ENCODE measurements around the gene NETO2. TPM values are rescaled to one million over a fixed set of nuclear protein-coding genes. Genes with fewer than 3 reads are reported as not detected.

NETO2 gene
- total and polyA plus RNA-seq, 4 donors: 0.20 to 1.6 (median 0.37) TPM

DNA sequence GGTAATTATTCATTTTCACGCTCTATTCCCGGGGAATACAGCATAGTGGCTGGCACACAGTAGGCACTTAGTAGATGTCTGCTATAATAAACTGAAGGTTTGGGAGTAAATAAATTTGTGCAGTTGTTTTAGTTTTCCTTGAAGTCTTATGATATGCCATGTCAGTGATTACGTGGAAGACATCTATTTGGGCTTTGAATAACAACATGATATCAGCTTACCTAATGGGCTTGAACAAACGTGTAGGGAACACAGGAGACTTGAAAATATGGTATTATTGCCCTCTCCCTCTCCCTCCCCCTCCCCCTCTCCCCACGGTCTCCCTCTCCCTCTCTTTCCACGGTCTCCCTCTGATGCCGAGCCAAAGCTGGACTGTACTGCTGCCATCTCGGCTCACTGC is 36.3 kb upstream of the NETO2 start (continued):
- TF ChIP-seq TAF1 (conservative IDR thresholded peaks at IDR 0.05): no peak
- no peak for TF ChIP-seq HNF4G (IDR thresholded peaks at IDR 0.05)
- TF ChIP-seq RXRA (IDR thresholded peaks at IDR 0.05): no peak
- TF ChIP-seq, protein P1, sequence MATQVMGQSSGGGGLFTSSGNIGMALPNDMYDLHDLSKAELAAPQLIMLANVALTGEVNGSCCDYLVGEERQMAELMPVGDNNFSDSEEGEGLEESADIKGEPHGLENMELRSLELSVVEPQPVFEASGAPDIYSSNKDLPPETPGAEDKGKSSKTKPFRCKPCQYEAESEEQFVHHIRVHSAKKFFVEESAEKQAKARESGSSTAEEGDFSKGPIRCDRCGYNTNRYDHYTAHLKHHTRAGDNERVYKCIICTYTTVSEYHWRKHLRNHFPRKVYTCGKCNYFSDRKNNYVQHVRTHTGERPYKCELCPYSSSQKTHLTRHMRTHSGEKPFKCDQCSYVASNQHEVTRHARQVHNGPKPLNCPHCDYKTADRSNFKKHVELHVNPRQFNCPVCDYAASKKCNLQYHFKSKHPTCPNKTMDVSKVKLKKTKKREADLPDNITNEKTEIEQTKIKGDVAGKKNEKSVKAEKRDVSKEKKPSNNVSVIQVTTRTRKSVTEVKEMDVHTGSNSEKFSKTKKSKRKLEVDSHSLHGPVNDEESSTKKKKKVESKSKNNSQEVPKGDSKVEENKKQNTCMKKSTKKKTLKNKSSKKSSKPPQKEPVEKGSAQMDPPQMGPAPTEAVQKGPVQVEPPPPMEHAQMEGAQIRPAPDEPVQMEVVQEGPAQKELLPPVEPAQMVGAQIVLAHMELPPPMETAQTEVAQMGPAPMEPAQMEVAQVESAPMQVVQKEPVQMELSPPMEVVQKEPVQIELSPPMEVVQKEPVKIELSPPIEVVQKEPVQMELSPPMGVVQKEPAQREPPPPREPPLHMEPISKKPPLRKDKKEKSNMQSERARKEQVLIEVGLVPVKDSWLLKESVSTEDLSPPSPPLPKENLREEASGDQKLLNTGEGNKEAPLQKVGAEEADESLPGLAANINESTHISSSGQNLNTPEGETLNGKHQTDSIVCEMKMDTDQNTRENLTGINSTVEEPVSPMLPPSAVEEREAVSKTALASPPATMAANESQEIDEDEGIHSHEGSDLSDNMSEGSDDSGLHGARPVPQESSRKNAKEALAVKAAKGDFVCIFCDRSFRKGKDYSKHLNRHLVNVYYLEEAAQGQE (IDR thresholded peaks at IDR 0.05): no peak

DNA sequence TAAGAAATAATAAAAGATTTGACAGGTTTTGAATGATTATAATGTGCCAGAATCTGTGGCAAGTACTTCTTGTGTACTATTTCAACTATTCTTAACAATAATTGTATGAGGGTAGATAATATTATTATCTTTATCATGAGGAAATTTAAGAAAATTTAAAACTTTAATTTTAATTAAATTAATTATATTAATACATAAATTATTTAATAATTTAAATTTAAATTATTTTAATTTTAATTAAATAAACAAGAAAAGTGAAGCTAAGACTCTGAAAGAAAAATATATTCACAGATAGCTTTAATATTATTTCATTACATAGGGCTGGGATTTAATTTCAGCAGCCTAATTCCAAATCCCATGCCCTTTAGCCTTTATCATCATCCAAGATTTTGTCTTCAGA is 31.4 kb upstream of the NETO2 start:
- H3K4me1 ChIP-seq (ENCODE audit: control insufficient read depth in 4 of 4, insufficient read depth in 4 of 4, low read length in 3 of 4): no peaks in the 10 kb centered on the region
- H3K27ac ChIP-seq (ENCODE audit: low read depth in 1 of 2, low read length in 2 of 2): no peak overlapping the region
- H3K27me3 ChIP-seq (ENCODE audit: control insufficient read depth in 4 of 4, insufficient read depth in 4 of 4, low read length in 3 of 4): no peaks in the 10 kb centered on the region
- no peaks in the 10 kb centered on the region for H3K36me3 ChIP-seq (ENCODE audit: control insufficient read depth in 4 of 4, insufficient read depth in 3 of 4, low read depth in 1 of 4, low read length in 3 of 4)
- no peak overlapping the region for H3K4me3 ChIP-seq (ENCODE audit: low read depth in 1 of 3, low read length in 3 of 3)
- H3K9ac ChIP-seq (ENCODE audit: low read depth in 1 of 2, low read length in 2 of 2): no peak overlapping the region
- TF ChIP-seq, protein P2, sequence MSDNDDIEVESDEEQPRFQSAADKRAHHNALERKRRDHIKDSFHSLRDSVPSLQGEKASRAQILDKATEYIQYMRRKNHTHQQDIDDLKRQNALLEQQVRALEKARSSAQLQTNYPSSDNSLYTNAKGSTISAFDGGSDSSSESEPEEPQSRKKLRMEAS (IDR thresholded peaks at IDR 0.05): no peak
- TF ChIP-seq SP1 (IDR thresholded peaks at IDR 0.05) (no peak), JUND (IDR thresholded peaks at IDR 0.05) (no peak), NR2F2 (IDR thresholded peaks at IDR 0.05) (no peak), YY1 (IDR thresholded peaks at IDR 0.05) (no peak), FOXA2 (IDR thresholded peaks at IDR 0.05) (no peak), EGR1 (IDR thresholded peaks at IDR 0.05; ENCODE audit: low read depth in 2 of 2) (no peak), ATF3 (IDR thresholded peaks at IDR 0.05) (no peak), HNF4G (IDR thresholded peaks at IDR 0.05) (no peak), RXRA (IDR thresholded peaks at IDR 0.05) (no peak), HNF4A (conservative IDR thresholded peaks at IDR 0.05) (no peak), FOXA1 (IDR thresholded peaks at IDR 0.05) (no peak), ZBTB33 (IDR thresholded peaks at IDR 0.05) (no peak), TAF1 (conservative IDR thresholded peaks at IDR 0.05) (no peak), GABPA (IDR thresholded peaks at IDR 0.05 in 1 of 2, conservative IDR thresholded peaks at IDR 0.05 in 1 of 2) (no peak)
- TF ChIP-seq, protein P3, sequence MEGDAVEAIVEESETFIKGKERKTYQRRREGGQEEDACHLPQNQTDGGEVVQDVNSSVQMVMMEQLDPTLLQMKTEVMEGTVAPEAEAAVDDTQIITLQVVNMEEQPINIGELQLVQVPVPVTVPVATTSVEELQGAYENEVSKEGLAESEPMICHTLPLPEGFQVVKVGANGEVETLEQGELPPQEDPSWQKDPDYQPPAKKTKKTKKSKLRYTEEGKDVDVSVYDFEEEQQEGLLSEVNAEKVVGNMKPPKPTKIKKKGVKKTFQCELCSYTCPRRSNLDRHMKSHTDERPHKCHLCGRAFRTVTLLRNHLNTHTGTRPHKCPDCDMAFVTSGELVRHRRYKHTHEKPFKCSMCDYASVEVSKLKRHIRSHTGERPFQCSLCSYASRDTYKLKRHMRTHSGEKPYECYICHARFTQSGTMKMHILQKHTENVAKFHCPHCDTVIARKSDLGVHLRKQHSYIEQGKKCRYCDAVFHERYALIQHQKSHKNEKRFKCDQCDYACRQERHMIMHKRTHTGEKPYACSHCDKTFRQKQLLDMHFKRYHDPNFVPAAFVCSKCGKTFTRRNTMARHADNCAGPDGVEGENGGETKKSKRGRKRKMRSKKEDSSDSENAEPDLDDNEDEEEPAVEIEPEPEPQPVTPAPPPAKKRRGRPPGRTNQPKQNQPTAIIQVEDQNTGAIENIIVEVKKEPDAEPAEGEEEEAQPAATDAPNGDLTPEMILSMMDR (IDR thresholded peaks at IDR 0.05; ENCODE audit: low read depth, low read length, missing input control): no peak
- TF ChIP-seq, protein P1 (IDR thresholded peaks at IDR 0.05): no peak
- DNase-seq (ENCODE audit: low spot score): no peak
- no peaks in the 10 kb centered on the region for H3K9me3 ChIP-seq (ENCODE audit: control insufficient read depth in 4 of 4, low read length in 3 of 4)
